ENCODE measurements around the gene KLK7. TPM values are rescaled to one million over a fixed set of nuclear protein-coding genes. Genes with fewer than 3 reads are reported as not detected.

Gene KLK7
- total and polyA plus RNA-seq, 2 donors (not counting 3 experiments of a cell fraction or from before 2014, with no cell fraction given), result not detected

DNA sequence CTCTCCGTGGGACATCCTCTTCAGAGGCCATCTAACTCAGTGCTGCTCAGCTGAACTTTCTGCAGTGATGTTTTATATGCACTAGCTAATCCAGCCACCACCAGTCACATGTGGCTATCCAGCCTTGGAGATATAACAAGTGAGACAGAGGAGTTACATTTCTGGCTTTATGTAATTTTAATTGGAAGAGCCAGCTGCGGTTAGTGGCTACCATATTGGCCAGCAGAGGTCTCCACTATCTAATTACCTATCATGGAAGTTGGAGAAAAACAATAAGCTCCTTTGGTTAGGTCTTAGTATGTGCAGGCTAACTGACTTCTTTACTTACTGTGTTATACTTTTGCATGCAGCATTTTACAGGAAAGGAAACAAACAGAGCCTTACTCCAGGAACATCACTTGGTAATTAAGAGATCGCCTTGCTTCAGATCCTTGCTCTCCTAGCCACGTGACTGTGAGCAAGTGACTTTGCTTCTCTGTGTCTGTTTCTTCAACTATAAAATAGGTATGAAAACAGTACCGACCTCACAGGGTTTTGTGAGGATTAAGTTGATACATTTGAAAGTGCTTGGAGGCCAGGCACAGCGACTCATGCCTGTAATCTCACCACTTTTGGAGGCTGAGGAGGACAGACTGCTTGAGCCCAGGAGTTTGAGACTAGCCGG lies 37.4 kb upstream of the KLK7 start:
- ChIA-PET POLR2A (no interaction called here), CTCF (interaction anchor here (0.6 to 2.1 kb wide), 32 partner anchors 8 to 721 kb away, joined by 3 to 73 read pairs (median 5); partner anchors contain the start of genes CTU1 and KLK12)
- FAIRE-seq, result peak; percentile 77
- TF ChIP-seq, protein P1, sequence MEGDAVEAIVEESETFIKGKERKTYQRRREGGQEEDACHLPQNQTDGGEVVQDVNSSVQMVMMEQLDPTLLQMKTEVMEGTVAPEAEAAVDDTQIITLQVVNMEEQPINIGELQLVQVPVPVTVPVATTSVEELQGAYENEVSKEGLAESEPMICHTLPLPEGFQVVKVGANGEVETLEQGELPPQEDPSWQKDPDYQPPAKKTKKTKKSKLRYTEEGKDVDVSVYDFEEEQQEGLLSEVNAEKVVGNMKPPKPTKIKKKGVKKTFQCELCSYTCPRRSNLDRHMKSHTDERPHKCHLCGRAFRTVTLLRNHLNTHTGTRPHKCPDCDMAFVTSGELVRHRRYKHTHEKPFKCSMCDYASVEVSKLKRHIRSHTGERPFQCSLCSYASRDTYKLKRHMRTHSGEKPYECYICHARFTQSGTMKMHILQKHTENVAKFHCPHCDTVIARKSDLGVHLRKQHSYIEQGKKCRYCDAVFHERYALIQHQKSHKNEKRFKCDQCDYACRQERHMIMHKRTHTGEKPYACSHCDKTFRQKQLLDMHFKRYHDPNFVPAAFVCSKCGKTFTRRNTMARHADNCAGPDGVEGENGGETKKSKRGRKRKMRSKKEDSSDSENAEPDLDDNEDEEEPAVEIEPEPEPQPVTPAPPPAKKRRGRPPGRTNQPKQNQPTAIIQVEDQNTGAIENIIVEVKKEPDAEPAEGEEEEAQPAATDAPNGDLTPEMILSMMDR (IDR thresholded peaks at IDR 0.05; ENCODE audit: extremely low read depth in 1 of 2, insufficient read depth in 1 of 2, low read depth in 1 of 2, low read length in 2 of 2), result peak; percentile 57 to 59
- no peak for TF ChIP-seq FOS (IDR thresholded peaks at IDR 0.05; ENCODE audit: borderline replicate concordance, insufficient read depth, low read length)
- H3K4me3 ChIP-seq (replicated peaks in 1 of 3; ENCODE audit: insufficient read depth in 1 of 3, low read depth in 1 of 3, low read length in 3 of 3), result no peak overlapping the region
- peaks cover 21 to 25% of the 10 kb centered on the region in 2 experiments for H3K27me3 ChIP-seq (ENCODE audit: control insufficient read depth in 2 of 2, insufficient read depth in 2 of 2, low read length in 2 of 2)
- no peaks in the 10 kb centered on the region for H4K20me1 ChIP-seq (replicated peaks; ENCODE audit: control insufficient read depth, extremely low read depth, insufficient read depth, low read length)
- no peak overlapping the region for H3K27ac ChIP-seq (ENCODE audit: insufficient read depth, low read depth, low read length)
- H3K9me1 ChIP-seq (replicated peaks; ENCODE audit: control insufficient read depth, extremely low read depth, insufficient read depth, low read length), result no peaks in the 10 kb centered on the region
- H3K4me1 ChIP-seq (ENCODE audit: control insufficient read depth, extremely low read depth, insufficient read depth, low read length), result no peaks in the 10 kb centered on the region
- no peaks in the 10 kb centered on the region for H3K79me2 ChIP-seq (ENCODE audit: control insufficient read depth, insufficient read depth, low read length)
- dilution Hi-C loops (cut with MboI; ENCODE audit: extremely low pct_ligation_motif_present, low sequenced_read_pairs), result no loop called here
- H3K36me3 ChIP-seq (ENCODE audit: control insufficient read depth in 2 of 2, extremely low read depth in 1 of 2, insufficient read depth in 2 of 2, low read length in 2 of 2), result no peaks in the 10 kb centered on the region
- peak; percentile 67 for DNase-seq (ENCODE audit: low read depth, low spot score)
- H2AFZ ChIP-seq (ENCODE audit: low read depth, low read length), result no peak overlapping the region
- no peak overlapping the region for H3K4me2 ChIP-seq (ENCODE audit: insufficient read depth, low read length)
- intact Hi-C loops (cut with micrococcal nuclease), result loop anchor here (1.0 kb wide), 2 partner anchors 73 to 148 kb away; no protein-coding TSS in a partner anchor
- no peak overlapping the region for H3K9ac ChIP-seq (replicated peaks; ENCODE audit: extremely low read depth, insufficient read depth, low read length)
- no peaks in the 10 kb centered on the region for H3K9me3 ChIP-seq (replicated peaks; ENCODE audit: control insufficient read depth, insufficient read depth, low read length)
- BruUV-seq (replicated peaks), result no TSS peak

DNA sequence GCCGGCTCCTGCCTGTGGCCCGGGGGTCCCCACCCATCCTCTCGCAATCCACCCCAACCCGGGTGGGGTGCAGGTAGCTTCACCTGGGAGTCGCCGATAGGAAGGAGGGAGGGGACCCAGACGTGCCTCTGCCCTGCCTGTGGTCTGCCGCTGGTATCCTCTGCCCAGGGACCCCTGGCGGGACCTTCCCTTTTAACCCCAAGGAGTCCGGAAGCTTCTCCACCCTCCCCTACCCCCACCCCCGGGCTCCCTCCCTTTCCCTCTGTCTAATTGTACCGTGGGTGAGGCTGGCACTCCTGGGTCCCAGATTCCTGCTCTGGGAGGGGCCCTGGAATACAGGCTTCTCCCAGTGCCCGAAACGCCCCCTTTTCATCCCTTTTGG lies 35.8 kb upstream of the KLK7 start, which contains the start of gene KLK10:
Gene KLK10 (minus strand): TSS at position 166 of the 382 bp plus-strand sequence. CDS start 579 bp downstream, outside the sequence.
- H3K4me2 ChIP-seq (ENCODE audit: insufficient read depth, low read length), result no peak within 1 kb of the TSS
- no peaks in the 10 kb centered on the region for H3K9me3 ChIP-seq (replicated peaks; ENCODE audit: control insufficient read depth, insufficient read depth, low read length)
- no peak for DNase-seq (ENCODE audit: low read depth, low spot score)
- no peak within 1 kb of the TSS for H3K9ac ChIP-seq (replicated peaks; ENCODE audit: extremely low read depth, insufficient read depth, low read length)
- no peak for FAIRE-seq
- CTCF ChIA-PET, result interaction anchor here (1.9 to 3.2 kb wide), 3 partner anchors 32 to 76 kb away, joined by 6 to 73 read pairs (median 11); no protein-coding TSS in a partner anchor
- POLR2A ChIA-PET, result no interaction called here
- no peaks in the 10 kb centered on the region for H3K36me3 ChIP-seq (ENCODE audit: control insufficient read depth in 2 of 2, extremely low read depth in 1 of 2, insufficient read depth in 2 of 2, low read length in 2 of 2)
- H3K79me2 ChIP-seq (ENCODE audit: control insufficient read depth, insufficient read depth, low read length), result no peaks in the 10 kb centered on the region
- H3K4me1 ChIP-seq (ENCODE audit: control insufficient read depth, extremely low read depth, insufficient read depth, low read length), result no peaks in the 10 kb centered on the region
- TF ChIP-seq GATA2 (IDR thresholded peaks at IDR 0.05; ENCODE audit: insufficient read depth, insufficient read length, low read depth, low read length), result no peak
- no peak for TF ChIP-seq POLR2A (IDR thresholded peaks at IDR 0.05; ENCODE audit: low read depth, low read length)
- TF ChIP-seq, protein P1 (IDR thresholded peaks at IDR 0.05; ENCODE audit: extremely low read depth in 1 of 2, insufficient read depth in 1 of 2, low read depth in 1 of 2, low read length in 2 of 2), result no peak
- TF ChIP-seq JUN (IDR thresholded peaks at IDR 0.05; ENCODE audit: borderline replicate concordance, insufficient read depth, insufficient read length, low read depth), result no peak
- TF ChIP-seq POLR2AphosphoS5 (IDR thresholded peaks at IDR 0.05; ENCODE audit: insufficient read depth, low read depth, low read length), result no peak
- TF ChIP-seq MYC (IDR thresholded peaks at IDR 0.05; ENCODE audit: low read depth, low read length), result no peak
- no peak for TF ChIP-seq FOS (IDR thresholded peaks at IDR 0.05; ENCODE audit: borderline replicate concordance, insufficient read depth, low read length)
- TF ChIP-seq EZH2 (IDR thresholded peaks at IDR 0.05; ENCODE audit: borderline replicate concordance, low read depth, low read length, severe bottlenecking), result no peak
- TF ChIP-seq, protein P2, sequence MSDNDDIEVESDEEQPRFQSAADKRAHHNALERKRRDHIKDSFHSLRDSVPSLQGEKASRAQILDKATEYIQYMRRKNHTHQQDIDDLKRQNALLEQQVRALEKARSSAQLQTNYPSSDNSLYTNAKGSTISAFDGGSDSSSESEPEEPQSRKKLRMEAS (IDR thresholded peaks at IDR 0.05; ENCODE audit: insufficient read depth, insufficient read length), result no peak
- H3K4me3 ChIP-seq (replicated peaks in 1 of 3; ENCODE audit: insufficient read depth in 1 of 3, low read depth in 1 of 3, low read length in 3 of 3), result no peak within 1 kb of the TSS
- no peaks in the 10 kb centered on the region for H3K9me1 ChIP-seq (replicated peaks; ENCODE audit: control insufficient read depth, extremely low read depth, insufficient read depth, low read length)
- H3K27ac ChIP-seq (ENCODE audit: insufficient read depth, low read depth, low read length), result no peak within 1 kb of the TSS
- no peaks in the 10 kb centered on the region for H4K20me1 ChIP-seq (replicated peaks; ENCODE audit: control insufficient read depth, extremely low read depth, insufficient read depth, low read length)
- intact Hi-C loops (cut with micrococcal nuclease) (no loop called here), dilution Hi-C loops (cut with MboI; ENCODE audit: extremely low pct_ligation_motif_present, low sequenced_read_pairs) (no loop called here)
- peaks cover 21 to 25% of the 10 kb centered on the region in 2 experiments for H3K27me3 ChIP-seq (ENCODE audit: control insufficient read depth in 2 of 2, insufficient read depth in 2 of 2, low read length in 2 of 2)
- no peak within 1 kb of the TSS for H2AFZ ChIP-seq (ENCODE audit: low read depth, low read length)
- no TSS peak for BruUV-seq (replicated peaks)

All from endothelial cell of umbilical vein (primary cell).